Right ventricle myocardium inferior (tissue), 1 donor: ENCODE measurements around the gene RPL39L. TPM values are rescaled to one million over a fixed set of nuclear protein-coding genes. Genes with fewer than 3 reads are reported as not detected.

ENCODE experiments used
- ATAC-seq: fragments of 200-7000 bp; cut with Tn5 transposase; one replicate; pipeline ENCODE4 v1.9.1; 2020; ENCODE audit warnings: mild to moderate bottlenecking, moderate library complexity
- DNase-seq: peaks from one replicate; pipeline ENCODE4 v3.0.0; 2021; ENCODE audit errors: missing footprints
- intact Hi-C: fragments of 100-400 bp; cut with DNase I; formaldehyde crosslinking; loops from one replicate; pipeline ENCODE4 v1.11.0; 2022
- total RNA-seq: library from RNA; stranded (reverse); fragmentation: NEBNext Ultra II Directional; extraction: Animal tissue kit (Norgen Biotek cat#: 25700); gene quantifications from one replicate; pipeline ENCODE4 v1.2.1, GENCODE V29; 2021
- donor health status: DM: no; HTN: yes; CAD: no; lungs with severe emphysema.

The RPL39L gene
- total RNA-seq, 1 donor from 2014 or later = 5.9 TPM

- DNase-seq = no peak
- intact Hi-C loops = no loop called here
- no peak for ATAC-seq
Measured at GRCh38 chr3:187074846-187075245, 64.5 kb downstream of the RPL39L start.

DNA sequence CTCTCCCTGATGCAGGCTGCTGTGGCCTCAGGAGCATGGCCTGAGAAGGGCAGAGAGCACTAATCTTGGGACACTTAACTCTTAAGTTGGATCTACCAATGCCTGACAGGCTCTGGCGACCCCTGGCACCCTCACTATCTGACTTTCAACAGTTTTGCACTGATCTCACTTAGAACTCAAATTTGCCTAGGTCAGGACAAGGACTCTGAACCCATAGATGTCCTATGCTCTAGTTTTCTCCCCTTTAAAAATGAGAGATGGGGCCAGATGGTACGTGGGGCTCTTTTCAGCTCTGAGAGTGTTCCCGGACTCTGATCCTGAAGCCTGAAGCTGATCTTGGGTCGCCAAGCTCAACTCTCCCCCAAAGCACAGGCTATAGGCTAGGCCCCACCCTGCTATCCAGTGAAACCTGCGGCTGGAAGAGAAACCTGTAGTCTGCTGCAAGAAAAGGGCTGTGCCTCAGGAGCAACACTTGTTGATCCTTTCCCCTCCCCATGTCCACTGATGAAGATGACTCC, 65.7 kb downstream of the RPL39L start:
- ATAC-seq = no peak
- no peak for DNase-seq
- intact Hi-C loops = no loop called here

DNA sequence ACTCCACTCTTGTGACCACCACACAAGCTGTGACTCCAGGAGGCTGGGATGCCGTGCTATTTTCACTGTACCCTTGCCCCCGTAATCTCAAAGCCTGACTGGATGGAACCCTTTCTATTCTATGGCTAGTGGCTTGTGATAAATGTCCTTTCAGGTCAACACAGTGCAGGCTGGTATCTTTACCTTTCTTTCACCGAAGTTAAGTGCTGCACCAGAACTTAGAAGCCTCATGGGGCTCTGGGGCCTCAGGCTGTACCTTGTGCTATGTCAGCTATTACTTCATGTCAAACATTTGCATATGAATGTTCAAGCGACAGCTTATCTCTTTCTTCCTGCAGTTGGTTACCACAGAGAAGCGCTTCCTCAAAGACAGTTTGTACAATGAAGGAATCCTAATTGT, 66.8 kb downstream of the RPL39L start:
- ATAC-seq (no peak), DNase-seq (no peak)
- intact Hi-C loops = no loop called here

DNA sequence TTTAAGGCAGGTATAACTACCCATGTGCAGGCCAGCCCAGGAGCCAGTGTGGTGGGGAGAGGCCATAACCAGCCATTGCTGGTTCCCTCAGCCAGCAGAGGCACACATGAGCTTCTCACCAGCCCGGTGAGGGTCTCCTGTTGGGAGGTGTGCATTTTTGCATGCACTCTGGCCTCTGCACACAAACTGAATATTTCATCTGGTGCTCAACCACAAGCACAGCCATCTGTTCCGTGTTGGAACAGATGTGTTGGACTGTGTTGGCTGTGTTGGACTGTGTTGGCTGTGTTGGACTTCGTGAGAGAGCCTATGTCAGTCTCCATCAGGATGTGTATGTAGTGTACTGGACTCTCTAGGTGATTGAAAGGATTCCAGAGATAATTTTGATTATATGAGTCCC, 67.2 kb downstream of the RPL39L start:
- intact Hi-C loops = no loop called here
- no peak for ATAC-seq
- no peak for DNase-seq

Other genes starting within 250 kb of the RPL39L start
- gene ST6GAL1, start 209.0 kb downstream of the RPL39L start, total RNA-seq = 77.1 TPM
- gene RTP1, start 58.0 kb upstream of the RPL39L start, total RNA-seq = not detected
- gene MASP1, start 152.2 kb upstream of the RPL39L start, total RNA-seq = 129 TPM
- 1.2 TPM for gene RTP4, start 228.9 kb upstream of the RPL39L start, total RNA-seq